ENCODE measurements around the gene ARTN.

DNA sequence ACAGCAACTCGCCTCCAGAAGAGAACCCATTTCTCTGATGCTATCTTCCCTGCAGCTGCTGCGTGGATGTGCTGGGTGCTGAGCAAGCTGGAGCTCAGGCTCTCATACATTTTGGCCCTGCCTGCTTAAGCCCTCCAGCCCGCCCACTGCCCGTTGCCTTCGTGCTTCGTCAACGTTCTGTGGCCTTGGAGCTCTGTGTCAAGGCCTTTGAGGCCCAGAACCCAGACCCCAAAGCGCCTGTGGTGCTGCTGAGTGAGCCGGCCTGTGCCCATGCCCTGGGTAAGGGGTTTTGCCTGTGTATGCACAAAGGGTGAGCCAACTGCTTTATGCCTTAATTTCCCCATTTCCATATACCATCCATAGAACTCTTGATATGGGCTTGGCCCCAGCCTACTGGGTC, 37.3 kb downstream of the ARTN start:
- TF ChIP-seq, protein P1, sequence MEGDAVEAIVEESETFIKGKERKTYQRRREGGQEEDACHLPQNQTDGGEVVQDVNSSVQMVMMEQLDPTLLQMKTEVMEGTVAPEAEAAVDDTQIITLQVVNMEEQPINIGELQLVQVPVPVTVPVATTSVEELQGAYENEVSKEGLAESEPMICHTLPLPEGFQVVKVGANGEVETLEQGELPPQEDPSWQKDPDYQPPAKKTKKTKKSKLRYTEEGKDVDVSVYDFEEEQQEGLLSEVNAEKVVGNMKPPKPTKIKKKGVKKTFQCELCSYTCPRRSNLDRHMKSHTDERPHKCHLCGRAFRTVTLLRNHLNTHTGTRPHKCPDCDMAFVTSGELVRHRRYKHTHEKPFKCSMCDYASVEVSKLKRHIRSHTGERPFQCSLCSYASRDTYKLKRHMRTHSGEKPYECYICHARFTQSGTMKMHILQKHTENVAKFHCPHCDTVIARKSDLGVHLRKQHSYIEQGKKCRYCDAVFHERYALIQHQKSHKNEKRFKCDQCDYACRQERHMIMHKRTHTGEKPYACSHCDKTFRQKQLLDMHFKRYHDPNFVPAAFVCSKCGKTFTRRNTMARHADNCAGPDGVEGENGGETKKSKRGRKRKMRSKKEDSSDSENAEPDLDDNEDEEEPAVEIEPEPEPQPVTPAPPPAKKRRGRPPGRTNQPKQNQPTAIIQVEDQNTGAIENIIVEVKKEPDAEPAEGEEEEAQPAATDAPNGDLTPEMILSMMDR (IDR thresholded peaks at IDR 0.05), result no peak
- no peak for TF ChIP-seq POLR2A (IDR thresholded peaks at IDR 0.05)

Measured in ovary (tissue), 3 donors.